Measurements from ENCODE around the gene KAZN.

Gene KAZN

DNA sequence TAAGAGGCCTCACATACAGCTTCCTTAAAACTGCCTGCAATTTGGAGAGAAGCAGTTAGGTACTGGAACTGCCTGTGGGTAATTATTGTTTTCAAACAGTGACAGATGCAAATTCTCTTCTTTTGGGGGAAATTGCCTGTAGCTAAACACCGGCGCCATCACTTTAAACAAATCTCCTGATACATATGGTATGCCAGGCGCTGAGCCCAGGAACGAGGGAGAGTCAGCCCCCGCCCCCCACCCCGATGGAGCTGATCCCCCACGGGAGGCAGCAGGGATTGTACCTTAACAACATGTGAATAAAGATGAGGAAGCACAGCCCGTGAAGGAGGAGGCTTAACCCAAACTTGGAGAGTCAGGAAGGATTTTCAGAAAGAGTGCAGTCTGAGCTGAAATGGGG lies 562.1 kb downstream of the KAZN start:
- no peak for DNase-seq (ENCODE audit: low read depth)

DNA sequence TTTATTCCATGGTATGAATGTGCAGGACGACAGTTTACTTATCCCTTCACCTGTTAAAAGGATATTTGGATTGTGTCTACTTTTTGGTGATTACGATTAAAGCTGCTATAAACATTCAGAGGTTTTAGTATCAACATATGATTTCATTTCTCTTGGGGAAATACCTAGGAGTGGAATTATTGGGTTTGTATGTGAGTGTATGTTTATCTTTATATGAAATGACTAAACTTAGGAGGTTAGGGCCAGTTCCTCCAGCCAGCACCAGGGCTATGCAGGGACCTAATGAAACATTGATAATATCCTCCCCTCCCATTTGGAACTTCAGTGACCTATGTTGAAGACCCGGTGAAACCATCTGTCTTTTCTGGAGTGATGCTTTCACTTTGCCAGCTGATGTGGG lies 568.9 kb downstream of the KAZN start:
- no peak for DNase-seq (ENCODE audit: low read depth)
